GM12873 (cell line): Measurements from ENCODE around the gene CCNG2.

ENCODE experiments used
- CTCF ChIP-seq: IDR thresholded peaks from 2 replicates; pipeline ENCODE4 v1.5.1; 2012; ENCODE audit warnings: low read depth, mild to moderate bottlenecking, moderate library complexity, low read length, control low read depth; ENCODE audit not compliant: insufficient read depth; ENCODE audit errors: missing control alignments

Gene CCNG2

GRCh38 chr4:77194989-77195388 is 38.0 kb downstream of the CCNG2 start:
- no peak for TF ChIP-seq CTCF

- TF ChIP-seq CTCF: no peak
Measured at GRCh38 chr4:77196866-77197265, 39.9 kb downstream of the CCNG2 start.

GRCh38 chr4:77197361-77197760 is 40.4 kb downstream of the CCNG2 start:
- TF ChIP-seq CTCF: no peak

GRCh38 chr4:77197831-77198230 is 40.8 kb downstream of the CCNG2 start:
- no peak for TF ChIP-seq CTCF

GRCh38 chr4:77199276-77199675 is 42.3 kb downstream of the CCNG2 start:
- TF ChIP-seq CTCF: no peak

- TF ChIP-seq CTCF: no peak
Measured at GRCh38 chr4:77199701-77200100, 42.7 kb downstream of the CCNG2 start.

GRCh38 chr4:77201343-77201742 is 44.3 kb downstream of the CCNG2 start:
- TF ChIP-seq CTCF: no peak
